Keratinocyte (primary cell): Measurements from ENCODE around the gene RAMP1. TPM values are rescaled to one million over a fixed set of nuclear protein-coding genes. Genes with fewer than 3 reads are reported as not detected.

Experiments used
- DNase-seq: peaks from one replicate; pipeline ENCODE4 v3.0.0-alpha.2; 2011; ENCODE audit warnings: low read depth, missing footprints, low spot score
- FAIRE-seq: peaks from 2 replicates; lab custom pipeline; 2011; peaks lifted over from hg19 to GRCh38; lab: Jason Lieb, UNC
- H2AFZ ChIP-seq: 2 replicates; pipeline ENCODE4 v1.6.0; 2012; ENCODE audit warnings: low read length, control low read depth, inconsistent platforms; ENCODE audit not compliant: control insufficient read depth
- H3K27ac ChIP-seq: 2 replicates; pipeline ENCODE4 v1.5.1; 2011; ENCODE audit warnings: low read length; ENCODE audit not compliant: control insufficient read depth, insufficient read depth
- H3K27me3 ChIP-seq: 3 replicates; pipeline ENCODE4 v1.6.0; 2011; ENCODE audit warnings: low read length; ENCODE audit not compliant: control insufficient read depth, insufficient read depth; ENCODE audit errors: extremely low read depth
- H3K36me3 ChIP-seq, 2 experiments: 2 replicates in 1 of 2; 3 replicates in 1 of 2; pipeline ENCODE4 v1.5.1; 2011; ENCODE audit warnings: low read length in 2 of 2, mild to moderate bottlenecking in 1 of 2; ENCODE audit not compliant: control insufficient read depth in 2 of 2, insufficient read depth in 2 of 2; ENCODE audit errors: extremely low read depth in 1 of 2
- H3K4me1 ChIP-seq: 3 replicates; pipeline ENCODE4 v1.5.1; 2011; ENCODE audit warnings: low read length; ENCODE audit not compliant: control insufficient read depth, insufficient read depth; ENCODE audit errors: extremely low read depth
- H3K4me2 ChIP-seq: 3 replicates; pipeline ENCODE4 v1.6.0; 2011; ENCODE audit warnings: low read depth, low read length; ENCODE audit not compliant: control insufficient read depth, insufficient read depth; ENCODE audit errors: extremely low read depth
- H3K4me3 ChIP-seq, 3 experiments: fragments of 200-600 bp in 1 of 3; sonication (generic) in 1 of 3; 2 replicates in 2 of 3; 3 replicates in 1 of 3; pipeline ENCODE4 v1.5.1; 2011 to 2016; ENCODE audit warnings: low read length in 3 of 3, mild to moderate bottlenecking in 3 of 3, control low read depth in 2 of 3, inconsistent platforms in 1 of 3, low read depth in 1 of 3, mixed read lengths in 1 of 3, mixed run types in 1 of 3, moderate library complexity in 1 of 3; ENCODE audit not compliant: control insufficient read depth in 2 of 3, insufficient read depth in 2 of 3; ENCODE audit errors: extremely low read depth in 1 of 3
- H3K79me2 ChIP-seq: 2 replicates; pipeline ENCODE4 v1.6.0; 2012; ENCODE audit warnings: low read length; ENCODE audit not compliant: control insufficient read depth, insufficient read depth
- H3K9ac ChIP-seq: 3 replicates; pipeline ENCODE4 v1.6.0; 2011; ENCODE audit warnings: low read length; ENCODE audit not compliant: control insufficient read depth, insufficient read depth; ENCODE audit errors: extremely low read depth
- H3K9me1 ChIP-seq: 3 replicates; pipeline ENCODE4 v1.6.0; 2011; ENCODE audit warnings: low read length; ENCODE audit not compliant: control insufficient read depth, insufficient read depth; ENCODE audit errors: extremely low read depth
- H3K9me3 ChIP-seq: 2 replicates; pipeline ENCODE4 v1.5.1; 2012; ENCODE audit warnings: low read depth, low read length; ENCODE audit not compliant: control insufficient read depth
- H4K20me1 ChIP-seq: 3 replicates; pipeline ENCODE4 v1.6.0; 2011; ENCODE audit warnings: low read length; ENCODE audit not compliant: control insufficient read depth, insufficient read depth; ENCODE audit errors: extremely low read depth
- CTCF ChIP-seq, 3 experiments: IDR thresholded peaks in 1 of 3; conservative IDR thresholded peaks in 1 of 3; optimal IDR thresholded peaks in 1 of 3; 2 replicates in 2 of 3; 3 replicates in 1 of 3; pipeline versions ENCODE3 to v1.5.1; 2011; ENCODE audit warnings: low read length in 3 of 3, mild to moderate bottlenecking in 3 of 3, moderate library complexity in 2 of 3, control low read depth in 1 of 3, inconsistent platforms in 1 of 3; ENCODE audit not compliant: insufficient read depth in 2 of 3; ENCODE audit errors: extremely low read depth in 1 of 3
- EZH2 ChIP-seq: IDR thresholded peaks from one replicate; pipeline ENCODE4 v1.6.1; 2012; ENCODE audit warnings: inconsistent platforms, mild to moderate bottlenecking, low read length, moderate library complexity
- dilution Hi-C: fragments of 300-500 bp; cut with MboI; formaldehyde crosslinking; loops from one replicate; pipeline ENCODE4 v1.7.0; 2020; ENCODE audit warnings: low sequenced_read_pairs; ENCODE audit not compliant: extremely low pct_ligation_motif_present
- polyA plus RNA-seq, 5 experiments: library from polyadenylated mRNA; depleted of rRNA in 3 of 5; stranded (reverse) in 3 of 5; stranded (forward) in 1 of 5; unstranded in 1 of 5; fragments of >200 nt; gene quantifications; 1 replicate in 1 of 5; 2 replicates in 3 of 5; 3 replicates in 1 of 5; pipeline versions ENCODE4 v1.2.1 to v1.2.3, GENCODE V29; 2011 to 2012; ENCODE audit warnings: missing spikeins in 2 of 5, low read depth in 1 of 5, low replicate concordance in 1 of 5

Gene RAMP1
- polyA plus RNA-seq, 1 donor (not counting 4 experiments of a cell fraction or from before 2014, with no cell fraction given), result 0.69 TPM

- H3K4me1 ChIP-seq, result peaks cover 12% of the 10 kb centered on the region
- H2AFZ ChIP-seq, result no peak overlapping the region
- H3K9me3 ChIP-seq, result no peaks in the 10 kb centered on the region
- no peaks in the 10 kb centered on the region for H3K27me3 ChIP-seq
- peaks cover 2% of the 10 kb centered on the region for H3K9me1 ChIP-seq
- dilution Hi-C loops, result no loop called here
- H3K4me3 ChIP-seq, result no peak overlapping the region
- H3K9ac ChIP-seq, result no peak overlapping the region
- FAIRE-seq (no peak), DNase-seq (no peak)
- H3K27ac ChIP-seq, result no peak overlapping the region
- no peak overlapping the region for H3K4me2 ChIP-seq
- H3K79me2 ChIP-seq, result no peaks in the 10 kb centered on the region
- no peaks in the 10 kb centered on the region for H4K20me1 ChIP-seq
- H3K36me3 ChIP-seq, result no peaks in the 10 kb centered on the region
- TF ChIP-seq CTCF (optimal IDR thresholded peaks at IDR 0.05 in 1 of 3, IDR thresholded peaks at IDR 0.05 in 1 of 3, conservative IDR thresholded peaks at IDR 0.05 in 1 of 3; ENCODE audit: extremely low read depth in 1 of 3, insufficient read depth in 2 of 3, low read length in 3 of 3) (no peak), EZH2 (no peak)
These were observed 61.2 kb downstream of the RAMP1 start for GRCh38 chr2:237920673-237921072.

- H3K4me3 ChIP-seq, result no peak overlapping the region
- no peak overlapping the region for H2AFZ ChIP-seq
- no peak overlapping the region for H3K27ac ChIP-seq
- H3K4me1 ChIP-seq, result peaks cover 12% of the 10 kb centered on the region
- dilution Hi-C loops, result no loop called here
- no peak for TF ChIP-seq CTCF (optimal IDR thresholded peaks at IDR 0.05 in 1 of 3, IDR thresholded peaks at IDR 0.05 in 1 of 3, conservative IDR thresholded peaks at IDR 0.05 in 1 of 3; ENCODE audit: extremely low read depth in 1 of 3, insufficient read depth in 2 of 3, low read length in 3 of 3)
- no peak for TF ChIP-seq EZH2
- no peak overlapping the region for H3K4me2 ChIP-seq
- no peaks in the 10 kb centered on the region for H3K36me3 ChIP-seq
- peaks cover 2% of the 10 kb centered on the region for H3K9me1 ChIP-seq
- H3K27me3 ChIP-seq, result no peaks in the 10 kb centered on the region
- H3K9ac ChIP-seq, result no peak overlapping the region
- no peak for FAIRE-seq
- no peak for DNase-seq
- H3K9me3 ChIP-seq, result no peaks in the 10 kb centered on the region
- H4K20me1 ChIP-seq, result no peaks in the 10 kb centered on the region
- no peaks in the 10 kb centered on the region for H3K79me2 ChIP-seq
These were observed 62.6 kb downstream of the RAMP1 start for GRCh38 chr2:237921967-237922492.
